Stimulated activated CD4-positive, alpha-beta T cell treated with anti-CD3 and anti-CD28 coated beads, Interleukin-4, amount 100 ng/mL, for 24 hours (primary cell): ENCODE data around the gene DCAF11.

ENCODE experiments used
- DNase-seq: peaks from one replicate; pipeline ENCODE4 v3.0.0-alpha.2; 2020

DCAF11 gene

GRCh38 chr14:24143511-24143910 lies 28.9 kb downstream of the DCAF11 start:
- no peak for DNase-seq

GRCh38 chr14:24144451-24144850 lies 29.9 kb downstream of the DCAF11 start:
- DNase-seq, result no peak

GRCh38 chr14:24145219-24145618 lies 30.6 kb downstream of the DCAF11 start:
- DNase-seq, result no peak

GRCh38 chr14:24145690-24146452 lies 31.3 kb downstream of the DCAF11 start:
- peak; percentile 27 for DNase-seq

GRCh38 chr14:24146453-24146977 lies 31.9 kb downstream of the DCAF11 start, which contains the start of gene PSME2:
Gene PSME2, minus strand, starts transcription at chr14:24146610. Its CDS starts 29 bp downstream, at chr14:24146581.
- DNase-seq, result peak; percentile 90

GRCh38 chr14:24146978-24147760 lies 32.6 kb downstream of the DCAF11 start, which contains the start of gene RNF31:
Gene RNF31, plus strand, starts transcription at chr14:24147498. Its CDS starts 201 bp downstream, at chr14:24147699.
- DNase-seq, result peak; percentile 99

GRCh38 chr14:24147761-24148428 lies 33.3 kb downstream of the DCAF11 start:
- no peak for DNase-seq

- DNase-seq, result no peak
These were observed 34.9 kb downstream of the DCAF11 start for GRCh38 chr14:24149302-24149969.

GRCh38 chr14:24150061-24150460 lies 35.5 kb downstream of the DCAF11 start:
- no peak for DNase-seq

- no peak for DNase-seq
These were observed 36.0 kb downstream of the DCAF11 start for GRCh38 chr14:24150567-24150966.

- no peak for DNase-seq
These were observed 36.4 kb downstream of the DCAF11 start for GRCh38 chr14:24150993-24151392.

GRCh38 chr14:24151404-24152080 lies 37.0 kb downstream of the DCAF11 start:
- no peak for DNase-seq

GRCh38 chr14:24155100-24155499 lies 40.5 kb downstream of the DCAF11 start:
- no peak for DNase-seq

GRCh38 chr14:24156840-24157239 lies 42.3 kb downstream of the DCAF11 start:
- DNase-seq, result no peak

GRCh38 chr14:24157331-24157730 lies 42.8 kb downstream of the DCAF11 start:
- DNase-seq, result no peak

GRCh38 chr14:24159777-24160498 lies 45.4 kb downstream of the DCAF11 start:
- no peak for DNase-seq

GRCh38 chr14:24160499-24160849 lies 45.9 kb downstream of the DCAF11 start:
- no peak for DNase-seq

- peak; percentile 99 for DNase-seq
These were observed 46.5 kb downstream of the DCAF11 start, which contains the start of gene IRF9 for GRCh38 chr14:24160850-24161804. Gene IRF9, plus strand, starts transcription at chr14:24161265. Its CDS starts 880 bp downstream, at chr14:24162145.

- peak; percentile 58 for DNase-seq
These were observed 47.5 kb downstream of the DCAF11 start for GRCh38 chr14:24162093-24162492.

GRCh38 chr14:24164518-24164991 lies 50.0 kb downstream of the DCAF11 start:
- DNase-seq, result no peak
